IPS-18c (cell line): ENCODE measurements around the gene ST8SIA6.
A peak's percentile ranks its signal among the peaks of the same experiment; 100 is the strongest.
"Not testable (repeated sequence)": the region's sequence is repeated elsewhere in the genome, so short reads cannot be mapped to it uniquely, and the experiment has no call there.

Experiments used
- H3K4me3 ChIP-seq: 2 replicates; pipeline ENCODE4 v1.7.0; 2013; ENCODE audit warnings: low read depth, mild to moderate bottlenecking, low read length, moderate library complexity; ENCODE audit not compliant: insufficient read depth
- H3K9me3 ChIP-seq: one replicate; pipeline ENCODE4 v1.6.1; 2013; ENCODE audit warnings: mild to moderate bottlenecking, low read length, moderate library complexity; ENCODE audit not compliant: control insufficient read depth, insufficient read depth

The ST8SIA6 gene

GRCh38 chr10:17454161-17455014 lies at the start of gene ST8SIA6:
ST8SIA6 (minus strand) TSS chr10:17454595; CDS start chr10:17454255, 340 bp downstream.
- Histone ChIP-seq H3K4me3 (peak within 1 kb of the TSS; percentile 68), H3K9me3 (peaks cover 5% of the 10 kb centered on the region)

- peaks cover 2% of the 10 kb centered on the region for H3K9me3 ChIP-seq
- H3K4me3 ChIP-seq: no peak overlapping the region
These were observed 49.4 kb upstream of the ST8SIA6 start for GRCh38 chr10:17503795-17504194.

- peaks cover 2% of the 10 kb centered on the region for H3K9me3 ChIP-seq
- no peak overlapping the region for H3K4me3 ChIP-seq
These were observed 48.4 kb upstream of the ST8SIA6 start for GRCh38 chr10:17502814-17503213.

GRCh38 chr10:17499014-17499413 lies 44.6 kb upstream of the ST8SIA6 start:
- not testable (repeated sequence) for H3K4me3 ChIP-seq, H3K9me3 ChIP-seq

- Histone ChIP-seq H3K4me3 (no peak overlapping the region), H3K9me3 (peaks cover 2% of the 10 kb centered on the region)
These were observed 43.1 kb upstream of the ST8SIA6 start for GRCh38 chr10:17497446-17498030.

- no peaks in the 10 kb centered on the region for H3K9me3 ChIP-seq
- H3K4me3 ChIP-seq: no peak overlapping the region
These were observed 40.3 kb upstream of the ST8SIA6 start for GRCh38 chr10:17494626-17495260.

GRCh38 chr10:17488848-17489247 lies 34.5 kb upstream of the ST8SIA6 start:
- Histone ChIP-seq H3K9me3 (no peaks in the 10 kb centered on the region), H3K4me3 (no peak overlapping the region)

- H3K4me3 ChIP-seq: no peak overlapping the region
- H3K9me3 ChIP-seq: no peaks in the 10 kb centered on the region
These were observed 28.7 kb upstream of the ST8SIA6 start for GRCh38 chr10:17483079-17483478.

GRCh38 chr10:17479822-17480221 lies 25.4 kb upstream of the ST8SIA6 start:
- Histone ChIP-seq H3K9me3 (no peaks in the 10 kb centered on the region), H3K4me3 (no peak overlapping the region)

GRCh38 chr10:17479015-17479615 lies 24.7 kb upstream of the ST8SIA6 start:
- no peak overlapping the region for H3K4me3 ChIP-seq
- H3K9me3 ChIP-seq: no peaks in the 10 kb centered on the region

GRCh38 chr10:17476073-17476472 lies 21.7 kb upstream of the ST8SIA6 start:
- no peak overlapping the region for H3K4me3 ChIP-seq
- H3K9me3 ChIP-seq: no peaks in the 10 kb centered on the region

- no peaks in the 10 kb centered on the region for H3K9me3 ChIP-seq
- no peak overlapping the region for H3K4me3 ChIP-seq
These were observed 21.3 kb upstream of the ST8SIA6 start for GRCh38 chr10:17475661-17476060.

GRCh38 chr10:17474595-17475323 lies 20.4 kb upstream of the ST8SIA6 start:
- Histone ChIP-seq H3K9me3 (no peaks in the 10 kb centered on the region), H3K4me3 (no peak overlapping the region)

GRCh38 chr10:17473228-17473950 lies 19.0 kb upstream of the ST8SIA6 start:
- Histone ChIP-seq H3K9me3 (no peaks in the 10 kb centered on the region), H3K4me3 (no peak overlapping the region)

GRCh38 chr10:17472481-17473227 lies 18.3 kb upstream of the ST8SIA6 start:
- Histone ChIP-seq H3K4me3 (no peak overlapping the region), H3K9me3 (no peaks in the 10 kb centered on the region)

- no peaks in the 10 kb centered on the region for H3K9me3 ChIP-seq
- H3K4me3 ChIP-seq: no peak overlapping the region
These were observed 15.9 kb upstream of the ST8SIA6 start for GRCh38 chr10:17470246-17470645.
